Measurements from ENCODE around the gene DFFB.

The DFFB gene

DNA sequence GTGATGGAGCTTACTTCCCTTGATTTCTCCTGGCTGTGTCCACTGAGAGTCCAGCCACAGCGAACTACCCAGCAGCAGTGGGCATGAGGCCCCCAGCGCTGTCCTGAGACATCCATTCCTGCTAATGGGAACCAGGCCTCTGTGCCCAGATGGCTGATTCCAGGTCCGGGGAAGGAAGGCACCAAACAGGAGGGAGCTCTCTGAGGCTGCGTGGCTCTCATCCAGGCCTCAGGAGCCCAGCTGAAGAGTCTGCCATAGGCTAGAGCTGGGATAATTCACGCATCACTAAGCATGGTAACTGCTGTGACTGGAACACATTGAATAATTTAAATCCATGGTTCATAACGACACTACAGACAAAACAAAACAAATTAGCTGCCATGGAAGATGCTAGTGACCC lies 36.3 kb upstream of the DFFB start:
- Mint-ChIP-seq H3K27me3 (no peaks in the 10 kb centered on the region), H3K36me3 (peaks cover 51 to 72% of the 10 kb centered on the region in 2 donors), H3K27ac (no peak overlapping the region), H3K4me1 (peaks cover 4 to 8% of the 10 kb centered on the region in 2 donors), H3K9me3 (no peaks in the 10 kb centered on the region), H3K4me3 (no peak overlapping the region)
- ATAC-seq (replicated peaks) (no peak), DNase-seq (no peak)

- peaks cover 4 to 8% of the 10 kb centered on the region in 2 donors for H3K4me1 Mint-ChIP-seq
These were observed 35.8 kb upstream of the DFFB start for GRCh38 chr1:3821447-3821846.

GRCh38 chr1:3821908-3822307 lies 35.4 kb upstream of the DFFB start:
- ATAC-seq (replicated peaks) (no peak), DNase-seq (no peak)
- H3K4me3 Mint-ChIP-seq, result no peak overlapping the region
- no peaks in the 10 kb centered on the region for H3K9me3 Mint-ChIP-seq
- H3K4me1 Mint-ChIP-seq, result peaks cover 4 to 8% of the 10 kb centered on the region in 2 donors
- no peaks in the 10 kb centered on the region for H3K27me3 Mint-ChIP-seq
- H3K36me3 Mint-ChIP-seq, result peaks cover 47 to 71% of the 10 kb centered on the region in 2 donors
- peak overlapping the region; percentile 48 for H3K27ac Mint-ChIP-seq

More at GRCh38 chr1:3821447-3821846, 35.8 kb upstream of the DFFB start:
- Mint-ChIP-seq H3K27ac (no peak overlapping the region), H3K36me3 (peaks cover 50 to 71% of the 10 kb centered on the region in 2 donors), H3K4me3 (no peak overlapping the region), H3K27me3 (no peaks in the 10 kb centered on the region), H3K9me3 (no peaks in the 10 kb centered on the region)
- ATAC-seq (replicated peaks), result no peak
- no peak for DNase-seq

DNA sequence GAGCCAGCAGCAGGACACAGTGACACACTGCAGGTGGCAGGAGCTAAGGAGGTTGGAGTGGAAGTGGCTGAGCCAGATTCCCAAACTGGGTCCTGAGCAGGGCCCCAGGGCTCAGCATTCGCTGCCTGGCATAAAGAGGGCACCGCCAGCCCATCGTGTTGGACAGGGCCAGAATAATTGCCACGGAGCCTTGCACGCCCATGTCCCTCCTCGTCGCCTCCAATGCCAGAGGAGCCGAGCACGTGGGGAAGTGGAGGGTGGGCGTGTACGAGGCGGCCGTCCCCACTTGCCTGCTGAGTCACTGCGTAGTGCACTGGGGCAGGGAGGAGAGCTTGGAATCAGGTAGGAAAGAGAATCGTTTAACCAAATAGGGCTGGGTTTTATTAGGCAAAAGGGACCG lies 34.9 kb upstream of the DFFB start:
- Mint-ChIP-seq H3K4me3 (no peak overlapping the region), H3K4me1 (peaks cover 4 to 8% of the 10 kb centered on the region in 2 donors), H3K27ac (peak overlapping the region; percentile 48), H3K36me3 (peaks cover 45 to 67% of the 10 kb centered on the region in 2 donors), H3K27me3 (no peaks in the 10 kb centered on the region), H3K9me3 (no peaks in the 10 kb centered on the region)
- ATAC-seq (replicated peaks), result no peak
- no peak for DNase-seq

DNA sequence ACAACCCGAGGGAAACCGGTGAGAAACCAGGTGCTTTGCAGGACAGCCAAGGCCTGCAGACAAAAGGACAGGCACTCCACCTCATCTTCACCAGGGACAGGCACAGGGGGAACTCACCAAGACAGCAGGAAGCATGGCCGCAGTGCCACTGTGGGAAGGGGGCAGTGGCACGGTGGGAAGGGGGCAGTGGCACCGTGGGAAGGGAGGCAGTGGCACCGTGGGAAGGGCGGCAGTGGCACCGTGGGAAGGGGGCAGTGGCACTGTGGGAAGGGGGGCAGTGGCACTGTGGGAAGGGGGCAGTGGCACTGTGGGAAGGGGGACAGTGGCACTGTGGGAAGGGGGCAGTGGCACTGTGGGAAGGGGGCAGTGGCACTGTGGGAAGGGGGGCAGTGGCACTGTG lies 32.6 kb upstream of the DFFB start:
- peaks cover 52 to 68% of the 10 kb centered on the region in 2 donors for H3K36me3 Mint-ChIP-seq
- H3K4me1 Mint-ChIP-seq, result peaks cover 0 to 3% of the 10 kb centered on the region in 2 donors

GRCh38 chr1:3825356-3825755 lies 31.9 kb upstream of the DFFB start:
- ATAC-seq (replicated peaks), result no peak
- H3K36me3 Mint-ChIP-seq, result peaks cover 46 to 66% of the 10 kb centered on the region in 2 donors
- no peaks in the 10 kb centered on the region for H3K27me3 Mint-ChIP-seq
- H3K9me3 Mint-ChIP-seq, result no peaks in the 10 kb centered on the region
- no peak overlapping the region for H3K4me3 Mint-ChIP-seq
- no peaks in the 10 kb centered on the region for H3K4me1 Mint-ChIP-seq
- H3K27ac Mint-ChIP-seq, result no peak overlapping the region
- no peak for DNase-seq

More for the DNA sequence above, 32.6 kb upstream of the DFFB start:
- no peak for ATAC-seq (replicated peaks)
- DNase-seq, result no peak
- no peak overlapping the region for H3K27ac Mint-ChIP-seq
- H3K9me3 Mint-ChIP-seq, result no peaks in the 10 kb centered on the region
- H3K4me3 Mint-ChIP-seq, result no peak overlapping the region
- H3K27me3 Mint-ChIP-seq, result no peaks in the 10 kb centered on the region

DNA sequence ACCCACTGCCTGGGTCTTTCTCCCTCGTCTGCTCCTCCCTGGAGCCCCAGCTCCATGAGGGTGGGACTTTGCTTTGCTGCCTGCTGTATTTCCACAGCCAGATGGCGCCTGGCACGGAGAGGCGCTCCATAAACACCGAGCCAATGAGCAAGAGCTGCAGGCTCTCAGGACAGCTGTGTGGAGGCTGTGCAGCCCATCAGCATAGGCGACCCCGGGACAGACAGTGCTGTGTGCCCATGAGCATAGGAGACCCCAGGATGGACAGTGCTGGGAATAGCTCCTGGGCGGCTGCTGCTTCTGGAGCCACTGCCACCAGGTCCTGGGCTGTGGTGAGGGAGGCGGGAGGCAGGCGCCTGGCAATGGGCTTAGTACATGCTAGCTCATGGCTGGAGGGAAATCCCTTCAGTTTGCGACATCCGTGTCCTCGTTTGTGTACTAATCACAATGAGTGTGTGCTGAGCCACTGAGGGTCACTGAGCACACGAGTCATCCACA lies 29.4 kb upstream of the DFFB start:
- H3K4me1 Mint-ChIP-seq, result no peaks in the 10 kb centered on the region
- H3K27ac Mint-ChIP-seq, result no peak overlapping the region
- H3K4me3 Mint-ChIP-seq, result no peak overlapping the region
- no peaks in the 10 kb centered on the region for H3K9me3 Mint-ChIP-seq
- H3K27me3 Mint-ChIP-seq, result no peaks in the 10 kb centered on the region
- no peak for ATAC-seq (replicated peaks)
- DNase-seq, result no peak
- peaks cover 39 to 64% of the 10 kb centered on the region in 2 donors for H3K36me3 Mint-ChIP-seq

- Mint-ChIP-seq H3K36me3 (peaks cover 37 to 67% of the 10 kb centered on the region in 2 donors), H3K9me3 (no peaks in the 10 kb centered on the region), H3K27me3 (no peaks in the 10 kb centered on the region), H3K4me1 (no peaks in the 10 kb centered on the region), H3K27ac (no peak overlapping the region), H3K4me3 (no peak overlapping the region)
- no peak for ATAC-seq (replicated peaks)
- no peak for DNase-seq
These were observed 28.9 kb upstream of the DFFB start for GRCh38 chr1:3828391-3828790.

DNA sequence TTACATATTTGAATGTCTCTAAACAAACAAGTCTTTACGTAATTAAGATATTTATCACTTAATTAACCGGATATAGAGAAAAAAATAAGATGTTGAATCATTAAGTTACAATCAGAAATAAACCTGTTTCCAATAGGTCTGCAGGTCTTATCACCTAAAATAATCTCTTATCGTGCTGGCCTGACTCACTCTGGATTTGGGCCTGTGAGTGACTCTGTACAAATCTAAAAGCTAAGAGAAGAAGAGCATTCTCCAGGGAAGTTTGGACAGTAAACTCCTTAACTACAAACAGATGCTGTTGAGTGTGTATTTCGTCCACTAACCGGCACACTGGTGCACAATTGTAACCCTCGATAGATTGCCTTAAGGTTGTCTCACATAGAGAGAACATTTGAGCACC lies 25.6 kb upstream of the DFFB start:
- ATAC-seq (replicated peaks), result no peak
- H3K27ac Mint-ChIP-seq, result no peak overlapping the region
- H3K4me3 Mint-ChIP-seq, result no peak overlapping the region
- no peaks in the 10 kb centered on the region for H3K9me3 Mint-ChIP-seq
- DNase-seq, result no peak
- H3K27me3 Mint-ChIP-seq, result no peaks in the 10 kb centered on the region
- peaks cover 36 to 60% of the 10 kb centered on the region in 2 donors for H3K36me3 Mint-ChIP-seq
- no peaks in the 10 kb centered on the region for H3K4me1 Mint-ChIP-seq

DNA sequence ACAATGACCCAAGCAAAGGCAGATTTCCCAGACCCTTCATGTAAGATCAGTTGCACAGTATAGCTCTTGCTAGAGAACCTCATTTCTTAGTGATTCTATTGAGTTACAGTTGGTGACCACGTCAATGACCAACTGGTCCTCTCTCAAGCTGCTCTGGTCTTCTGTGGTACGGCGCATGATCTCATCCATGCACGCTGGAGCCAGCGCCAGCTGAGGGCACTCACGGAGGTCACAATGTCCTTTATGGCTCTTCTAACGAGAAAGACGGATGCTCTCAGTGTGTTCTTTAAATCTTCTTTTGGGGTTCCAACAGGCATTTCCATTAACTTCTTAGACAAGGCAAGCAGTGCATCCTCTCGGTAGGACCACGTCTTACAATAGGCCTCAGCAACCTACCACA lies 22.6 kb upstream of the DFFB start:
- Mint-ChIP-seq H3K27ac (no peak overlapping the region), H3K4me3 (no peak overlapping the region), H3K9me3 (peaks cover 4 to 6% of the 10 kb centered on the region in 2 donors), H3K27me3 (no peaks in the 10 kb centered on the region), H3K36me3 (peaks cover 53 to 69% of the 10 kb centered on the region in 2 donors), H3K4me1 (no peaks in the 10 kb centered on the region)
- DNase-seq, result no peak
- ATAC-seq (replicated peaks), result no peak

- Mint-ChIP-seq H3K27ac (no peak overlapping the region), H3K36me3 (peaks cover 55 to 68% of the 10 kb centered on the region in 2 donors), H3K9me3 (peaks cover 4 to 6% of the 10 kb centered on the region in 2 donors), H3K4me1 (no peaks in the 10 kb centered on the region), H3K4me3 (no peak overlapping the region), H3K27me3 (no peaks in the 10 kb centered on the region)
- DNase-seq, result no peak
- no peak for ATAC-seq (replicated peaks)
These were observed 20.9 kb upstream of the DFFB start for GRCh38 chr1:3836421-3836820.

GRCh38 chr1:3837200-3837599 lies 20.1 kb upstream of the DFFB start:
- Mint-ChIP-seq H3K9me3 (peaks cover 4 to 6% of the 10 kb centered on the region in 2 donors), H3K27ac (no peak overlapping the region), H3K4me1 (no peaks in the 10 kb centered on the region), H3K4me3 (no peak overlapping the region), H3K36me3 (peaks cover 56 to 68% of the 10 kb centered on the region in 2 donors), H3K27me3 (no peaks in the 10 kb centered on the region)
- no peak for DNase-seq
- ATAC-seq (replicated peaks), result no peak

DNA sequence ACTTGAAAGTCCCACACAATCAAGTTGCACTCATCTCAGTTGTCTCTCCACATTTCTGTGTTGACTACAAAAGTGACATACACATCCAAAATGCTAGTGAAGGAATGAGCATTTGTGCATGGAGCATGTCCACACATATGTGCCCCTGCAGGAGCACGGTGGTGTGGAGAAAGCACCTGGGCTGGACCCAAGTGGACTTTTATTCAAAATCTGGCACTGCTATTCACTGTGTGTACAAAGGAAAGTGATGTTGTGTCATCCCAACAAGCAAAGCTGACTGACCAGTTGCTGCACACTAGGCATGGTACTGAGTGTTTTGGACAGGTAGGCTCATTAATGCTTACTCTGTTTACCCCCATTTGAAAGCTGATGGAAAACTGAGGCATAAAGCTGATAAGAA lies 19.6 kb upstream of the DFFB start:
- no peak for DNase-seq
- H3K4me1 Mint-ChIP-seq, result peaks cover 0 to under 1% of the 10 kb centered on the region in 2 donors
- ATAC-seq (replicated peaks), result no peak
- H3K36me3 Mint-ChIP-seq, result peaks cover 58 to 68% of the 10 kb centered on the region in 2 donors
- H3K4me3 Mint-ChIP-seq, result no peak overlapping the region
- peaks cover 4 to 6% of the 10 kb centered on the region in 2 donors for H3K9me3 Mint-ChIP-seq
- no peaks in the 10 kb centered on the region for H3K27me3 Mint-ChIP-seq
- H3K27ac Mint-ChIP-seq, result no peak overlapping the region

GRCh38 chr1:3838788-3839187 lies 18.5 kb upstream of the DFFB start:
- no peak for ATAC-seq (replicated peaks)
- Mint-ChIP-seq H3K27me3 (no peaks in the 10 kb centered on the region), H3K36me3 (peaks cover 62 to 71% of the 10 kb centered on the region in 2 donors), H3K9me3 (peaks cover 4 to 6% of the 10 kb centered on the region in 2 donors), H3K4me1 (peaks cover 0 to 7% of the 10 kb centered on the region in 2 donors), H3K27ac (no peak overlapping the region), H3K4me3 (no peak overlapping the region)
- no peak for DNase-seq

DNA sequence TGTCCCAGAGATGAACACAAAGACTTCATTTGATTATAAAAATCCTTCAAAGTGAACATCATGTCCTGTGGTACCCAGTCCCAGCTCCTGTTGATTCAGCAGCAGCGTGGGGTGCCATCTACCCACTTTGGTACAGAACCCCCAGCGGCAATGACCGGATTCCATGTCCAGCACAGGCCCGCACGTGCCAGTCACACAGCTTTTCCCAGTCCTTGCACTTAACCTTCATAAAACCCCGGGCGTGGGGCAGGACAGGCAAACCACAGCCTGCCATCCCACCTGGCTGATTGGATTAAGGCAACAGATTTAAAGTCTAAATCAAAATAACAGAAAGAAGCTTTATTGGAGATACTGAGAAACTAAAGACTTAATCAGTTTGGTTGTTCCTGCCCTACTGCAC lies 15.8 kb upstream of the DFFB start:
- Mint-ChIP-seq H3K9me3 (peaks cover 4 to 6% of the 10 kb centered on the region in 2 donors), H3K27ac (peak overlapping the region; percentile 3), H3K4me3 (no peak overlapping the region), H3K4me1 (peaks cover 0 to 7% of the 10 kb centered on the region in 2 donors), H3K36me3 (peaks cover 60 to 67% of the 10 kb centered on the region in 2 donors), H3K27me3 (no peaks in the 10 kb centered on the region)
- no peak for ATAC-seq (replicated peaks)
- no peak for DNase-seq
